Hepatocyte (in vitro differentiated cells): ENCODE data around the gene STXBP6.

Experiments used
- CTCF ChIP-seq: fragments of 200-600 bp; sonication (generic); IDR thresholded peaks from 2 replicates; pipeline ENCODE4 v1.5.1; 2016; ENCODE audit warnings: antibody characterized with exemption, mild to moderate bottlenecking; ENCODE audit not compliant: poor library complexity
- EZH2 ChIP-seq: fragments of 200-600 bp; sonication (generic); IDR thresholded peaks from 2 replicates; pipeline ENCODE4 v1.6.1; 2016; ENCODE audit warnings: antibody characterized with exemption, mild to moderate bottlenecking, borderline replicate concordance

- TF ChIP-seq CTCF: no peak
- TF ChIP-seq EZH2: no peak
Observed at GRCh38 chr14:24843494-24843893, 206.5 kb downstream of the STXBP6 start.
